G401.6 (cell line): Measurements from ENCODE around the gene CCDC174.
A peak's percentile ranks its signal among the peaks of the same experiment; 100 is the strongest.
"Not testable (repeated sequence)": the region's sequence is repeated elsewhere in the genome, so short reads cannot be mapped to it uniquely, and the experiment has no call there.

ENCODE experiments used
- FAIRE-seq: peaks from 2 replicates; lab custom pipeline; 2012; peaks lifted over from hg19 to GRCh38; lab: Jason Lieb, UNC

The CCDC174 gene

GRCh38 chr3:14651440-14652251, at the start of gene CCDC174:
Gene CCDC174, plus strand, starts transcription at chr3:14651762. Its CDS starts 75 bp downstream, at chr3:14651837.
- peak; percentile 96 for FAIRE-seq

- no peak for FAIRE-seq
Observed at GRCh38 chr3:14602006-14602803, 49.4 kb upstream of the CCDC174 start.

GRCh38 chr3:14602804-14603644, 48.5 kb upstream of the CCDC174 start:
- FAIRE-seq, result no peak

- FAIRE-seq, result no peak
Observed at GRCh38 chr3:14605067-14605466, 46.5 kb upstream of the CCDC174 start.

- no peak for FAIRE-seq
Observed at GRCh38 chr3:14605744-14606143, 45.8 kb upstream of the CCDC174 start.

GRCh38 chr3:14606669-14607339, 44.8 kb upstream of the CCDC174 start:
- no peak for FAIRE-seq

- no peak for FAIRE-seq
Observed at GRCh38 chr3:14608298-14608697, 43.3 kb upstream of the CCDC174 start.

- FAIRE-seq, result not testable (repeated sequence)
Observed at GRCh38 chr3:14609058-14609457, 42.5 kb upstream of the CCDC174 start.

GRCh38 chr3:14609506-14609905, 42.1 kb upstream of the CCDC174 start:
- no peak for FAIRE-seq

GRCh38 chr3:14609941-14610340, 41.6 kb upstream of the CCDC174 start:
- no peak for FAIRE-seq

- FAIRE-seq, result no peak
Observed at GRCh38 chr3:14614189-14614588, 37.4 kb upstream of the CCDC174 start.

- no peak for FAIRE-seq
Observed at GRCh38 chr3:14614862-14615261, 36.7 kb upstream of the CCDC174 start.

GRCh38 chr3:14616606-14617507, 34.7 kb upstream of the CCDC174 start:
- FAIRE-seq, result no peak

GRCh38 chr3:14617508-14618023, 34.0 kb upstream of the CCDC174 start:
- FAIRE-seq, result no peak

GRCh38 chr3:14619605-14620004, 32.0 kb upstream of the CCDC174 start:
- FAIRE-seq, result no peak

GRCh38 chr3:14620512-14620911, 31.1 kb upstream of the CCDC174 start:
- no peak for FAIRE-seq

- FAIRE-seq, result no peak
Observed at GRCh38 chr3:14621093-14621492, 30.5 kb upstream of the CCDC174 start.

- FAIRE-seq, result no peak
Observed at GRCh38 chr3:14622368-14622767, 29.2 kb upstream of the CCDC174 start.

- no peak for FAIRE-seq
Observed at GRCh38 chr3:14623569-14624051, 28.0 kb upstream of the CCDC174 start.

GRCh38 chr3:14624498-14624897, 27.1 kb upstream of the CCDC174 start:
- no peak for FAIRE-seq
